PC-9 (cell line): ENCODE measurements around the gene HOXC12. TPM values are rescaled to one million over a fixed set of nuclear protein-coding genes. Genes with fewer than 3 reads are reported as not detected.

Experiments used
- BruUV-seq: library from RNA; stranded (reverse); fragments of 400-500 nt; replicated peaks from 2 replicates; lab custom pipeline; 2021; lab: Mats Ljungman, UMichigan
- CTCF ChIA-PET: fragments of 300-600 bp; sonication (Branson Sonifier 250); formaldehyde crosslinking; loops from one replicate; lab custom pipeline; 2022; ENCODE audit warnings: antibody characterized with exemption; lab: Charles Lee
- POLR2A ChIA-PET: fragments of 300-600 bp; sonication (Branson Sonifier 250); formaldehyde crosslinking; loops from one replicate; lab custom pipeline; 2022; ENCODE audit warnings: antibody characterized with exemption; ENCODE audit not compliant: unreplicated experiment; lab: Charles Lee
- DNase-seq, 2 experiments: peaks; one replicate each; pipeline versions ENCODE4 v3.0.0 to v3.0.0-alpha.2; 2015 to 2022; ENCODE audit warnings: mixed read lengths in 1 of 2
- H2AFZ ChIP-seq: fragments of 200-600 bp; sonication (generic); 2 replicates; pipeline ENCODE4 v1.8.1; 2017; ENCODE audit warnings: antibody characterized with exemption
- H3F3A ChIP-seq: fragments of 200-600 bp; sonication (generic); 2 replicates; pipeline ENCODE4 v1.8.1; 2017; ENCODE audit warnings: antibody characterized with exemption, mild to moderate bottlenecking, low read depth; ENCODE audit not compliant: insufficient read depth
- H3K27ac ChIP-seq: fragments of 200-600 bp; sonication (generic); 2 replicates; pipeline ENCODE4 v1.6.1; 2016; ENCODE audit warnings: mixed run types
- H3K27me3 ChIP-seq: fragments of 200-600 bp; sonication (generic); 2 replicates; pipeline ENCODE4 v1.6.1; 2016; ENCODE audit warnings: low read depth, mixed run types; ENCODE audit not compliant: insufficient read depth
- H3K36me3 ChIP-seq: fragments of 200-600 bp; sonication (generic); 2 replicates; pipeline ENCODE4 v1.6.1; 2016; ENCODE audit warnings: low read depth, mixed run types
- H3K4me1 ChIP-seq: fragments of 200-600 bp; sonication (generic); replicated peaks from 2 replicates; pipeline ENCODE4 v1.6.1; 2016; ENCODE audit warnings: mixed run types; ENCODE audit not compliant: insufficient read depth
- H3K4me2 ChIP-seq: fragments of 200-600 bp; sonication (generic); 2 replicates; pipeline ENCODE4 v1.6.1; 2017; ENCODE audit warnings: mixed run types
- H3K4me3 ChIP-seq: fragments of 200-600 bp; sonication (generic); 2 replicates; pipeline ENCODE4 v1.6.1; 2016; ENCODE audit warnings: mixed run types
- H3K79me2 ChIP-seq: fragments of 200-600 bp; sonication (generic); 2 replicates; pipeline ENCODE4 v1.6.1; 2017; ENCODE audit warnings: low read depth, mixed run types
- H3K9me2 ChIP-seq: fragments of 200-600 bp; sonication (generic); 2 replicates; pipeline ENCODE4 v1.8.1; 2017; ENCODE audit warnings: mild to moderate bottlenecking; ENCODE audit not compliant: insufficient read depth
- H3K9me3 ChIP-seq: fragments of 200-600 bp; sonication (generic); 2 replicates; pipeline ENCODE4 v1.8.1; 2016; ENCODE audit warnings: low read depth; ENCODE audit not compliant: insufficient read depth
- H4K20me1 ChIP-seq: fragments of 200-600 bp; sonication (generic); 2 replicates; pipeline ENCODE4 v1.8.1; 2017; ENCODE audit not compliant: insufficient read depth
- CTCF ChIP-seq: fragments of 200-600 bp; sonication (generic); conservative IDR thresholded peaks from 2 replicates; pipeline ENCODE4 v1.6.1; 2017; ENCODE audit warnings: mixed run types, antibody characterized with exemption, mild to moderate bottlenecking, moderate library complexity
- EZH2 ChIP-seq: fragments of 200-600 bp; sonication (generic); IDR thresholded peaks from 2 replicates; pipeline ENCODE4 v1.8.0; 2017; ENCODE audit warnings: antibody characterized with exemption, low read depth
- intact Hi-C: fragments of 100-400 bp; cut with micrococcal nuclease; formaldehyde crosslinking; loops from one replicate; pipeline ENCODE4 v1.10.0; 2022; ENCODE audit not compliant: unreplicated experiment
- total RNA-seq: library from RNA; stranded (reverse); gene quantifications from 2 replicates; pipeline ENCODE4 v1.2.3, GENCODE V29; 2021

The HOXC12 gene
- total RNA-seq, 1 experiment from 2014 or later = 0.24 TPM

GRCh38 chr12:54002278-54002914 is 47.7 kb downstream of the HOXC12 start:
- BruUV-seq = no TSS peak
- DNase-seq = no peak
- no peaks in the 10 kb centered on the region for H3K4me1 ChIP-seq
- H3F3A ChIP-seq = peaks cover 4% of the 10 kb centered on the region; the same call in 1 of the 2 replicates
- no peak overlapping the region for H2AFZ ChIP-seq
- no peak overlapping the region for H3K4me2 ChIP-seq
- H3K27ac ChIP-seq = no peak overlapping the region
- H4K20me1 ChIP-seq = no peaks in the 10 kb centered on the region
- H3K4me3 ChIP-seq = no peak overlapping the region
- POLR2A ChIA-PET = no interaction called here
- H3K27me3 ChIP-seq = no peaks in the 10 kb centered on the region
- H3K36me3 ChIP-seq = no peaks in the 10 kb centered on the region
- no peaks in the 10 kb centered on the region for H3K9me3 ChIP-seq
- intact Hi-C loops = no loop called here
- CTCF ChIA-PET = interaction anchor here (0.6 kb wide), 1 partner anchor 12 kb away, joined by 3 read pairs; no protein-coding TSS in a partner anchor
- H3K79me2 ChIP-seq = no peaks in the 10 kb centered on the region
- no peaks in the 10 kb centered on the region for H3K9me2 ChIP-seq
- TF ChIP-seq CTCF (no peak), EZH2 (no peak)

GRCh38 chr12:54002915-54003389 is 48.2 kb downstream of the HOXC12 start:
- Histone ChIP-seq H3K4me3 (no peak overlapping the region), H2AFZ (no peak overlapping the region), H3K79me2 (no peaks in the 10 kb centered on the region), H3K4me2 (no peak overlapping the region), H3K36me3 (no peaks in the 10 kb centered on the region), H3K9me3 (no peaks in the 10 kb centered on the region), H3K27me3 (no peaks in the 10 kb centered on the region), H3K9me2 (no peaks in the 10 kb centered on the region), H3F3A (peaks cover 4% of the 10 kb centered on the region; the same call in 1 of the 2 replicates), H4K20me1 (no peaks in the 10 kb centered on the region), H3K4me1 (no peaks in the 10 kb centered on the region), H3K27ac (no peak overlapping the region)
- BruUV-seq = no TSS peak
- DNase-seq = no peak
- ChIA-PET CTCF (no interaction called here), POLR2A (no interaction called here)
- intact Hi-C loops = no loop called here
- TF ChIP-seq CTCF (no peak), EZH2 (no peak)

- TF ChIP-seq EZH2 (no peak), CTCF (no peak)
- Histone ChIP-seq H3K9me3 (no peaks in the 10 kb centered on the region), H3K4me1 (no peaks in the 10 kb centered on the region), H3K4me2 (no peak overlapping the region), H3K9me2 (no peaks in the 10 kb centered on the region), H3K27me3 (no peaks in the 10 kb centered on the region), H2AFZ (no peak overlapping the region), H3K79me2 (no peaks in the 10 kb centered on the region), H4K20me1 (no peaks in the 10 kb centered on the region), H3K27ac (no peak overlapping the region), H3F3A (peaks cover 3% of the 10 kb centered on the region; the same call in 1 of the 2 replicates), H3K36me3 (no peaks in the 10 kb centered on the region), H3K4me3 (no peak overlapping the region)
- ChIA-PET POLR2A (no interaction called here), CTCF (no interaction called here)
- BruUV-seq = no TSS peak
- DNase-seq = no peak
- intact Hi-C loops = no loop called here
Observed at GRCh38 chr12:54003625-54004024, 48.9 kb downstream of the HOXC12 start.
